OCI-LY1 (cell line): Measurements from ENCODE around the gene SAMD11.

Source experiments
- EZH2 ChIP-seq: fragments of 200-600 bp; sonication (generic), shearing (Covaris generic); IDR thresholded peaks from 2 replicates; pipeline ENCODE4 v1.8.0; 2017; ENCODE audit warnings: borderline replicate concordance, mixed run types, mild to moderate bottlenecking, antibody characterized with exemption, low read length, moderate library complexity, mixed read lengths
- TF ChIP-seq, protein P1 (sequence below): fragments of 200-600 bp; sonication (generic), shearing (Covaris generic); IDR thresholded peaks from 2 replicates; pipeline ENCODE4 v1.5.1; 2017; ENCODE audit warnings: mild to moderate bottlenecking, antibody characterized with exemption, low read length, moderate library complexity, mixed read lengths

DNA sequence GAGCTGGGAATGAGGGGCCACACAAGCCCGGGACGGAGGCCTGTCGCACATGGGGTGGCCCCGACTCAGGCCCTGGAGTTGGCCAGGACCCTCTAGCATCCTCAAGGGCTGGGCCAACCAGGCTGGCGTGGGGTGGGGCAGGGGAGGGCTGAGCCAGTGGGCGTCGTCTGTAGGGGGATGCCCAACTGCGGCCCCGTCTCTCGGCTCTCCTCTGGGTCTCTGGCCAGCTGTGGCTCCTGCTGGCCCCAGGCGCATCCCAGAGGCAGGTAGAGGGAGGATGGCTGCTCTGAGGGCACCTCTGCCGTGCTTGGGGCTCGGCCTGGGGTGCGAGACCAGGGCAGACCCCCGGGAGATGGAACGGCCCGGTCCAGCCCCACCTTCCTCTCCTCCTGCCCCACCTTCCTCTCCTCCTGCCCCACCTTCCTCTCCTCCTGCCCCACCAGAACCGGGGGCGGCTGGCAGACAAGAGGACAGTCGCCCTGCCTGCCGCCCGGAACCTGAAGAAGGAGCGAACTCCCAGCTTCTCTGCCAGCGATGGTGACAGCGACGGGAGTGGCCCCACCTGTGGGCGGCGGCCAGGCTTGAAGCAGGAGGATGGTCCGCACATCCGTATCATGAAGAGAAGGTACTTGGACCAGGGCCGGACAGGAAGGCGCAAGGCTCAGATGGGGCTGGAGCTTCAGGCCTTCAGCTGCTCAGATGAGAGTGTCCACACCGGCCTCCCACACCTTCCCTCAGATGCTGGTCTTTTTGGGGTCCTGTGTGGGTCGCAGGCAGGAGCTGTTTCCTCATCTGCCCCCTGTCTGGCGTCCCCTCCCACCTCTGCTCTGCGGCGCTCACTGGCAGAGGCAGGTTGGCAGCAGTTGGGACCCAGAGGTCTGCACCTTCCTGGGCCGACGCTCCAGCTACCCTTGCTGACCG, 6.2 kb downstream of the SAMD11 start:
- TF ChIP-seq, protein P1, sequence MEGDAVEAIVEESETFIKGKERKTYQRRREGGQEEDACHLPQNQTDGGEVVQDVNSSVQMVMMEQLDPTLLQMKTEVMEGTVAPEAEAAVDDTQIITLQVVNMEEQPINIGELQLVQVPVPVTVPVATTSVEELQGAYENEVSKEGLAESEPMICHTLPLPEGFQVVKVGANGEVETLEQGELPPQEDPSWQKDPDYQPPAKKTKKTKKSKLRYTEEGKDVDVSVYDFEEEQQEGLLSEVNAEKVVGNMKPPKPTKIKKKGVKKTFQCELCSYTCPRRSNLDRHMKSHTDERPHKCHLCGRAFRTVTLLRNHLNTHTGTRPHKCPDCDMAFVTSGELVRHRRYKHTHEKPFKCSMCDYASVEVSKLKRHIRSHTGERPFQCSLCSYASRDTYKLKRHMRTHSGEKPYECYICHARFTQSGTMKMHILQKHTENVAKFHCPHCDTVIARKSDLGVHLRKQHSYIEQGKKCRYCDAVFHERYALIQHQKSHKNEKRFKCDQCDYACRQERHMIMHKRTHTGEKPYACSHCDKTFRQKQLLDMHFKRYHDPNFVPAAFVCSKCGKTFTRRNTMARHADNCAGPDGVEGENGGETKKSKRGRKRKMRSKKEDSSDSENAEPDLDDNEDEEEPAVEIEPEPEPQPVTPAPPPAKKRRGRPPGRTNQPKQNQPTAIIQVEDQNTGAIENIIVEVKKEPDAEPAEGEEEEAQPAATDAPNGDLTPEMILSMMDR: no peak
- no peak for TF ChIP-seq EZH2
